Fibroblast of mammary gland (primary cell): ENCODE results near the gene TRAF1.

Experiments used
- DNase-seq: peaks from one replicate; pipeline ENCODE4 v3.0.0-alpha.2; 2010; ENCODE audit warnings: low read depth
- H3K4me3 ChIP-seq: 2 replicates; pipeline ENCODE4 v1.5.1; 2011; ENCODE audit warnings: low read depth, mild to moderate bottlenecking, low read length, moderate library complexity; ENCODE audit not compliant: control insufficient read depth
- CTCF ChIP-seq: conservative IDR thresholded peaks from 2 replicates; pipeline ENCODE4 v1.5.1; 2011; ENCODE audit warnings: low read depth, low read length, inconsistent platforms; ENCODE audit not compliant: control insufficient read depth, insufficient read depth

Gene TRAF1

GRCh38 chr9:120882935-120883607 lies 43.5 kb downstream of the TRAF1 start:
- TF ChIP-seq CTCF = no peak
- DNase-seq = no peak
- H3K4me3 ChIP-seq = no peak overlapping the region

- no peak for DNase-seq
- no peak overlapping the region for H3K4me3 ChIP-seq
- TF ChIP-seq CTCF = no peak
These were observed 47.1 kb downstream of the TRAF1 start for GRCh38 chr9:120879446-120879845.

GRCh38 chr9:120878188-120879130 lies 48.1 kb downstream of the TRAF1 start:
- H3K4me3 ChIP-seq = no peak overlapping the region
- DNase-seq = no peak
- TF ChIP-seq CTCF = no peak

GRCh38 chr9:120877276-120878034 lies 49.1 kb downstream of the TRAF1 start:
- DNase-seq = peak; percentile 50
- peak overlapping the region; percentile 54 for H3K4me3 ChIP-seq
- TF ChIP-seq CTCF = no peak

GRCh38 chr9:120876842-120877240 lies 49.8 kb downstream of the TRAF1 start, which contains the start of gene PHF19:
Gene PHF19 (minus strand): TSS chr9:120877188. CDS start chr9:120874741, 2,447 bp downstream.
- DNase-seq = peak; percentile 36
- H3K4me3 ChIP-seq = peak within 1 kb of the TSS; percentile 72
- TF ChIP-seq CTCF = no peak
